ENCODE results near the gene ARHGEF7.
A peak's percentile ranks its signal among the peaks of the same experiment; 100 is the strongest.

ARHGEF7 gene

GRCh38 chr13:111282997-111283396 is 167.9 kb downstream of the ARHGEF7 start:
- no peak for DNase-seq

DNA sequence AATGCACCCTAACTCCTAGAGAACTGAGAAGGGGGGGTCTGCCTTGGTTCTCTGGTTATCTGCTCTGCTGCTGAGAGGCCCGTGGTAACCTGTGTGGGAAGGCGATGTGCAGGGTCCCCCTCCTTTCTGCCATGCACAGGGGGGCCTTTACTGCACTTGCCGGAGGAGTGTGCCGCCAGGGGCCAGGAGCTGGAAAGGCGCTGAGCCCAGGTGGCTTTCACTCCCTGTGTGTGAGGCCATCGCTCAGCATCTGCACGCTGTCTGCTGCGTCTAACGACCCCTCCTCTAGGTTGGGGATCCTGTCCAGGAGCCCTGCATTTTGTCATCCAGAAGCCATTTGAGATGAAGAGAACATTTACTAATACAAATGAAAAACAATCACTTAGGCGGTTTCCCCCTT is 168.3 kb downstream of the ARHGEF7 start:
- DNase-seq = no peak

GRCh38 chr13:111283991-111284390 is 168.9 kb downstream of the ARHGEF7 start:
- DNase-seq = no peak

- no peak for DNase-seq
These were observed 169.5 kb downstream of the ARHGEF7 start for GRCh38 chr13:111284565-111284964.

GRCh38 chr13:111286162-111286561 is 171.1 kb downstream of the ARHGEF7 start:
- DNase-seq = no peak

DNA sequence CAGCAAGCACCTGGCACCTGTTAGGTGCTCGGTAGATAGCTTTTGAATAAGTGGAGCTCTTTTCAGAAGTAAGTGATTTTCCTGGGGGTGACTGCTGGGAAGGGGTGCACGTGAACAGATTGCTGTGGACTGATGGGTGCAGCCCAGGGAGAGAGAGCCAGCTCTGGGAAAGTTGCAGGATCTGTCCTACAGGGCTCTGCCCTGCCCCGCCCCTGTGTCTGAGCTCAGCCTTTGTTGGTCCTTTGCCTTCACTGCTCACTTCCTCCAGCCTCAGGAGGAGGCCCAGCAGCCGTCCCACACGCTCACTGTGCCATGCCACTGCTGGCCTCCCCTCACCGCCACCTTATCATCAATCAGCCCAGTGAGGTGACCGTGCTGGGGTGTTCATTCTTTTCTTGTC is 171.6 kb downstream of the ARHGEF7 start:
- no peak for DNase-seq

- no peak for DNase-seq
These were observed 172.1 kb downstream of the ARHGEF7 start for GRCh38 chr13:111287201-111287600.

DNA sequence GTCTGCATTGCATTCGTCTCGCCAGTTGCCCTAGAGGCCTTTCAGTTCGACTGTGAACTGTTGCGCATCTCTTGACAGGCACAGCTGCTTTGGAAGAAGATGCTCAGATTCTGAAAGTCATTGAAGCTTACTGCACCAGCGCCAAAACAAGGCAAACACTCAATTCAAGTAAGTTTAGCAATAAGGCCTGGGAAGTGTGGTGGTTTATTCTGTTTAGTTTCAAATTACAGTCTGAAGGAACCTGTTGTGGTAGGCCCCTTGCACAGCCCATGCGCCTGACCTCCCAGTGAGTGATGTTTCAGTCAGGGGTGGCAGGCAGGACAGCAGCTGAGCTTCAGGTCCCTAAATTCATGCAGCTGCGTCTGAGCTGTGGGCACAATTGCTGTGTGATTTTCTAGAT is 173.2 kb downstream of the ARHGEF7 start:
- DNase-seq = no peak

- no peak for DNase-seq
These were observed 174.1 kb downstream of the ARHGEF7 start for GRCh38 chr13:111289251-111289650.

DNA sequence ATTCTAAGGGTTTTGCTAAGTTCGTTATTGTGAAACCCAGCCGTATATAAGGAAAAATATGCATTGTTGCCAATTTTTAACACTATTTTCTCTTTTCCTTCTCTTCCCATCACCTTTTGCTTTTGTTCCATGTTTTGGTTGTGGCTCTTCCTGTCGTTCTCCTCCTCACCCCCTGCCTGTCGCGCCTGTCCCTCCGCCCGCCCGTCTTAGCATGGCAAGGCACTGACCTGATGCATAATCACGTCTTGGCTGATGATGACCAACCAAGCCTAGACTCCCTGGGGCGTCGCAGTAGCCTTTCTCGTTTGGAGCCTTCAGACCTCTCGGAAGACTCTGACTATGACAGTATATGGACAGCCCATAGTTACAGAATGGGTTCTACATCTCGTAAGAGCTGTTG is 176.8 kb downstream of the ARHGEF7 start:
- DNase-seq = no peak

DNA sequence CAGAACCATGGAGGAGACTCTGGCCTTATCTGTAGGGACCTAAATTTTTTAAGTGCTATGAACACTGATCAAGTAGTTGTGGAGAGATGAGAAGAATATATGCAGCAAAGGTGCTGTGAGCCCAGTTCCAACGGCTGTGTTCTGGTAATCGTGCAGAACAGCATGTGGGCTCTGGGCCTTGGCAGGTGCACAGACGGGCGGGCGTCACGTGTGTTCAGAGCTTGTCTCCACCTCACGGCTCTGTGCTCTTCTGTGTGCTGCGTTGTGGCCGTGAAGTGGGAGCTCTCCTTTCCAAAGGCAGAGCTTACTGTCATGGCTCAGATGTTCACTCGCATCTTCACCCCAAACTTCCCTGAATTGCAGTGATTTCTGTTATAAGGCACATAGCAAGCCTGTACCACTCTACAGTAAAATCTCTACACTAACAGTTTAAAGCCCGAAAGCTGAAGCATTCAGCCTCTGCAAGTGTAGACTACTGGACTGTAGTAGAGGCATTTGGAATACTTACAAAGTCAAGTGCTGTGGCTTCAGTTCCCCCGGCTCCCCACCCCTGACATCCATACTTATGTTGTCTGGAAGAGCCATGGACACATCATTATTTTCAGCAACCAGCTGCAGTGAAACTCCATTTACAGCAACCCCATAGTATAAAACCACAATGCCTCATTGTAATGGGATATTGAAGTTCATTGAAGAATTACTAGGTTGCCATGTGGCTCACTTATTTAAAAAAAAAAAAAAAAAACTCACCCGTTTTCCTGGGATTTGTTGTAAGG is 177.8 kb downstream of the ARHGEF7 start:
- DNase-seq = no peak

DNA sequence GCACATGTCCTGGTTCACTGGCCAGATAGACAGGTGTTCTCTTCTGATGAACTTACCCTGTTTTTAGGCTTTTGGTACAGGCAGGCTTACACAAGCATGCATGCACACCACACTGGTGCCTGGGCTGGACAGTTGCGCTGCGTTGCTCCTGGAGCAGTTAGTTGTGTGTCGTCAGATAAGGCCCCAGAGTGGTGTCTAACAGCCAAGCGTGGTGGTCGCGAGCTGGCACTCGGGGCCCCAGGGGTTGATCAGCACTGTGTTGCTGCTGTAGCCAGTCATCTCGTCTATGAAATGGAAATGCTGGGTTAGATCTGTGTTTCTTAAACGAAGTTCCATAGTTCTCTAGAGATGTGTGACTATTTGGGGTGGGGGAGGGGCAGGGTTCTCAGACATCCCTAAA is 180.8 kb downstream of the ARHGEF7 start:
- no peak for DNase-seq

GRCh38 chr13:111296417-111296816 is 181.3 kb downstream of the ARHGEF7 start:
- DNase-seq = no peak

DNA sequence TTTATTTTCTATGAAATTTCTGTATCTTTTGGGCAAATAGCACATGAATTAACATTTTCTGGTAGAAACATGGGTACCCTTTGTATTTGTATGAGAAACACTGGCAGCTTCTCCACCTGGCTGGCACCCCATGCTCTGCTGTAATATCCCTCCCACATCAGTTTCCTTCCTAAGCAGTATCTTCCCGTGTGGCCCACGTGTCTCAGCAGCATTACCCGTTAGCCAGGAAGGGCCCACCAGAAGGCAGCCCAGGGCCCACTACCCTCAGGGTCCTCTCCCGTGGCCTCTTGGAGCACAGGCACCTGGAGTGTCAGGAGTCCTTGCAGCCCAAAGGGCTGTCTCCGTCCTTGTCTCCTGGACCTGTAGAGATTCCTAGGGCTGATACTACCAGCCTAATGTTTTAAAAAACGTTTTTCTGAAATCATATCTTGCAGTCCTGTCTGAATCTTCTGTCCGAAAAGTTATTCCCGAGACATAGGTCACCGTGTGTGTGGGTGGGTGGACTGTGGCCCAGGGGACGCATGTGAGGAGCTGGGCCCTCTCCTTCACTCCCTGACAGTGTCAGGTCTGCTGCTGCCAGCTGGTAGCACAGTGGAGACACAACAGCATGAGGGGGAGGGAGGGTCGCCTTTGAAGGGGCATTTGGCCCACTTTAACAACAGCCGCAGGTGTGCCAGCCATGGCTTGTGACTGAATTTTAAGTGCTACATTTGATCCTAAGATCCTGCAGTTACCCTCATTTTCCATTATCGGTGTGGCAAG is 183.3 kb downstream of the ARHGEF7 start:
- no peak for DNase-seq

GRCh38 chr13:111302045-111302726 is 187.1 kb downstream of the ARHGEF7 start:
- DNase-seq = no peak

- no peak for DNase-seq
These were observed 188.4 kb downstream of the ARHGEF7 start for GRCh38 chr13:111303559-111303958.

DNA sequence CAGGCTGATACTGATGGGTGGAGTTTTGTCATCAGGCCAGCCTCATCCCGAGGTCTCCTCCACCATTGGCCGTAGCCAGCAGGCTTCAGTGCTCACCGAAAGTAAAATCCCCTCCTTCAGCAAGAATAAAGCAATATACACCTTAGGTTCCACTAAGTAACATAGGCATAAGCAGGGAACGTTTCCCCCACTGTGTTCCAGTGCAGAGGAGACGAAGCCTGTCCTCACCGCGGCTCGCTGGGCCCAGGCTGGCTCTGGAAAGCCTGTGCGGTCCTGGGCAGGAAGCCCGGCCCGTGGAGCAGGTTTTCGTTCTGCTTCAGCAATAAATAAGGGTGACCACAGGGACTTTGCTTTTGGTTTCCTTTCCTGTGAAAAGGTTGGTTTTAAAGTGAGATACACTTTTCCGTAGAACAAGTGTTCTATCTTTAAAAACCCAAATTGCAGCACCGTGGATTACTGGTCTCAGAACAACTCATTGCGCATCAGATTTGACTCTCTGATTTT is 189.0 kb downstream of the ARHGEF7 start:
- DNase-seq = no peak

- no peak for DNase-seq
These were observed 189.6 kb downstream of the ARHGEF7 start for GRCh38 chr13:111304603-111305289.

- no peak for DNase-seq
These were observed 198.0 kb downstream of the ARHGEF7 start for GRCh38 chr13:111312944-111313590.

- no peak for DNase-seq
These were observed 198.9 kb downstream of the ARHGEF7 start for GRCh38 chr13:111313911-111314425.

- DNase-seq = peak; percentile 66
These were observed 199.7 kb downstream of the ARHGEF7 start for GRCh38 chr13:111314852-111315251.

GRCh38 chr13:111315347-111315995 is 200.4 kb downstream of the ARHGEF7 start:
- peak; percentile 14 for DNase-seq

Measured in fibroblast of upper back skin (primary cell).